PC-9 (cell line): ENCODE results near the gene HDGFL2. TPM values are rescaled to one million over a fixed set of nuclear protein-coding genes. Genes with fewer than 3 reads are reported as not detected.

Experiments used
- BruUV-seq: library from RNA; stranded (reverse); fragments of 400-500 nt; replicated peaks from 2 replicates; lab custom pipeline; 2021; lab: Mats Ljungman, UMichigan
- CTCF ChIA-PET: fragments of 300-600 bp; sonication (Branson Sonifier 250); formaldehyde crosslinking; loops from one replicate; lab custom pipeline; 2022; ENCODE audit warnings: antibody characterized with exemption; lab: Charles Lee
- POLR2A ChIA-PET: fragments of 300-600 bp; sonication (Branson Sonifier 250); formaldehyde crosslinking; loops from one replicate; lab custom pipeline; 2022; ENCODE audit warnings: antibody characterized with exemption; ENCODE audit not compliant: unreplicated experiment; lab: Charles Lee
- DNase-seq, 2 experiments: peaks; one replicate each; pipeline versions ENCODE4 v3.0.0 to v3.0.0-alpha.2; 2015 to 2022; ENCODE audit warnings: mixed read lengths in 1 of 2
- H2AFZ ChIP-seq: fragments of 200-600 bp; sonication (generic); 2 replicates; pipeline ENCODE4 v1.8.1; 2017; ENCODE audit warnings: antibody characterized with exemption
- H3F3A ChIP-seq: fragments of 200-600 bp; sonication (generic); 2 replicates; pipeline ENCODE4 v1.8.1; 2017; ENCODE audit warnings: antibody characterized with exemption, mild to moderate bottlenecking, low read depth; ENCODE audit not compliant: insufficient read depth
- H3K27ac ChIP-seq: fragments of 200-600 bp; sonication (generic); 2 replicates; pipeline ENCODE4 v1.6.1; 2016; ENCODE audit warnings: mixed run types
- H3K27me3 ChIP-seq: fragments of 200-600 bp; sonication (generic); 2 replicates; pipeline ENCODE4 v1.6.1; 2016; ENCODE audit warnings: low read depth, mixed run types; ENCODE audit not compliant: insufficient read depth
- H3K36me3 ChIP-seq: fragments of 200-600 bp; sonication (generic); 2 replicates; pipeline ENCODE4 v1.6.1; 2016; ENCODE audit warnings: low read depth, mixed run types
- H3K4me1 ChIP-seq: fragments of 200-600 bp; sonication (generic); replicated peaks from 2 replicates; pipeline ENCODE4 v1.6.1; 2016; ENCODE audit warnings: mixed run types; ENCODE audit not compliant: insufficient read depth
- H3K4me2 ChIP-seq: fragments of 200-600 bp; sonication (generic); 2 replicates; pipeline ENCODE4 v1.6.1; 2017; ENCODE audit warnings: mixed run types
- H3K4me3 ChIP-seq: fragments of 200-600 bp; sonication (generic); 2 replicates; pipeline ENCODE4 v1.6.1; 2016; ENCODE audit warnings: mixed run types
- H3K79me2 ChIP-seq: fragments of 200-600 bp; sonication (generic); 2 replicates; pipeline ENCODE4 v1.6.1; 2017; ENCODE audit warnings: low read depth, mixed run types
- H3K9me2 ChIP-seq: fragments of 200-600 bp; sonication (generic); 2 replicates; pipeline ENCODE4 v1.8.1; 2017; ENCODE audit warnings: mild to moderate bottlenecking; ENCODE audit not compliant: insufficient read depth
- H3K9me3 ChIP-seq: fragments of 200-600 bp; sonication (generic); 2 replicates; pipeline ENCODE4 v1.8.1; 2016; ENCODE audit warnings: low read depth; ENCODE audit not compliant: insufficient read depth
- H4K20me1 ChIP-seq: fragments of 200-600 bp; sonication (generic); 2 replicates; pipeline ENCODE4 v1.8.1; 2017; ENCODE audit not compliant: insufficient read depth
- CTCF ChIP-seq: fragments of 200-600 bp; sonication (generic); conservative IDR thresholded peaks from 2 replicates; pipeline ENCODE4 v1.6.1; 2017; ENCODE audit warnings: mixed run types, antibody characterized with exemption, mild to moderate bottlenecking, moderate library complexity
- EZH2 ChIP-seq: fragments of 200-600 bp; sonication (generic); IDR thresholded peaks from 2 replicates; pipeline ENCODE4 v1.8.0; 2017; ENCODE audit warnings: antibody characterized with exemption, low read depth
- intact Hi-C: fragments of 100-400 bp; cut with micrococcal nuclease; formaldehyde crosslinking; loops from one replicate; pipeline ENCODE4 v1.10.0; 2022; ENCODE audit not compliant: unreplicated experiment
- total RNA-seq: library from RNA; stranded (reverse); gene quantifications from 2 replicates; pipeline ENCODE4 v1.2.3, GENCODE V29; 2021

The HDGFL2 gene
- total RNA-seq, 1 experiment from 2014 or later, result 50.8 TPM

- DNase-seq, result no peak
- Histone ChIP-seq H3F3A (no peaks in the 10 kb centered on the region), H3K27me3 (no peaks in the 10 kb centered on the region), H2AFZ (no peak overlapping the region), H3K9me3 (no peaks in the 10 kb centered on the region), H3K27ac (no peak overlapping the region), H3K79me2 (peaks cover 11% of the 10 kb centered on the region), H4K20me1 (no peaks in the 10 kb centered on the region), H3K36me3 (no peaks in the 10 kb centered on the region), H3K4me1 (no peaks in the 10 kb centered on the region), H3K4me2 (no peak overlapping the region), H3K4me3 (no peak overlapping the region), H3K9me2 (no peaks in the 10 kb centered on the region)
- no peak for TF ChIP-seq CTCF
- TF ChIP-seq EZH2, result no peak
- intact Hi-C loops, result no loop called here
- BruUV-seq, result no TSS peak
- ChIA-PET CTCF (no interaction called here), POLR2A (no interaction called here)
Measured at GRCh38 chr19:4477034-4477801, 5.1 kb downstream of the HDGFL2 start.

GRCh38 chr19:4482721-4483364 lies 10.7 kb downstream of the HDGFL2 start:
- intact Hi-C loops, result no loop called here
- DNase-seq, result no peak
- no peaks in the 10 kb centered on the region for H3K4me1 ChIP-seq
- H3K27ac ChIP-seq, result no peak overlapping the region
- no peaks in the 10 kb centered on the region for H3K36me3 ChIP-seq
- no peaks in the 10 kb centered on the region for H4K20me1 ChIP-seq
- no peak overlapping the region for H3K4me3 ChIP-seq
- no peak overlapping the region for H3K4me2 ChIP-seq
- no peaks in the 10 kb centered on the region for H3F3A ChIP-seq
- ChIA-PET POLR2A (interaction anchor here (0.6 kb wide), 2 partner anchors 45 to 57 kb away, joined by 5 to 10 read pairs; partner anchors contain the start of gene LRG1), CTCF (no interaction called here)
- TF ChIP-seq CTCF, result no peak
- TF ChIP-seq EZH2, result no peak
- no peaks in the 10 kb centered on the region for H3K9me2 ChIP-seq
- no peaks in the 10 kb centered on the region for H3K27me3 ChIP-seq
- no TSS peak for BruUV-seq
- H3K79me2 ChIP-seq, result no peaks in the 10 kb centered on the region
- no peak overlapping the region for H2AFZ ChIP-seq
- no peaks in the 10 kb centered on the region for H3K9me3 ChIP-seq

GRCh38 chr19:4483385-4483784 lies 11.3 kb downstream of the HDGFL2 start:
- Histone ChIP-seq H3K4me3 (no peak overlapping the region), H2AFZ (no peak overlapping the region), H3K9me2 (no peaks in the 10 kb centered on the region), H4K20me1 (no peaks in the 10 kb centered on the region), H3K27ac (no peak overlapping the region), H3K9me3 (no peaks in the 10 kb centered on the region), H3K4me1 (no peaks in the 10 kb centered on the region), H3K79me2 (no peaks in the 10 kb centered on the region), H3K4me2 (no peak overlapping the region), H3K36me3 (no peaks in the 10 kb centered on the region), H3F3A (no peaks in the 10 kb centered on the region), H3K27me3 (no peaks in the 10 kb centered on the region)
- intact Hi-C loops, result no loop called here
- ChIA-PET POLR2A (interaction anchor here (0.6 kb wide), 1 partner anchor 57 kb away, joined by 5 read pairs; the partner anchor contains the start of gene LRG1), CTCF (no interaction called here)
- BruUV-seq, result no TSS peak
- TF ChIP-seq CTCF (no peak), EZH2 (no peak)
- no peak for DNase-seq
